GM21717 (cell line): ENCODE results near the gene CCL25.

Experiments used
- ATAC-seq: cut with Tn5 transposase; IDR thresholded peaks from one replicate; pipeline ENCODE4 v1.9.1; 2021; ENCODE audit warnings: mild to moderate bottlenecking, moderate library complexity; ENCODE audit not compliant: unreplicated experiment

The CCL25 gene

GRCh38 chr19:8109455-8109854, 56.9 kb downstream of the CCL25 start:
- ATAC-seq: no peak

GRCh38 chr19:8109890-8110662, 57.5 kb downstream of the CCL25 start:
- no peak for ATAC-seq

GRCh38 chr19:8110931-8111330, 58.4 kb downstream of the CCL25 start:
- ATAC-seq: no peak

- no peak for ATAC-seq
Measured at GRCh38 chr19:8111376-8111775, 58.8 kb downstream of the CCL25 start.
